SK-N-MC (cell line): ENCODE results near the gene PNMT.

ENCODE experiments used
- EZH2 ChIP-seq: fragments of 200-600 bp; sonication (generic); IDR thresholded peaks from one replicate; pipeline ENCODE4 v1.6.1; 2017; ENCODE audit warnings: antibody characterized with exemption
- POLR2AphosphoS5 ChIP-seq: IDR thresholded peaks from 2 replicates; pipeline ENCODE4 v1.6.1; 2012; ENCODE audit warnings: mild to moderate bottlenecking, low read depth, low read length, borderline replicate concordance

- TF ChIP-seq EZH2 (no peak), POLR2AphosphoS5 (no peak)
These were observed 7.6 kb upstream of the PNMT start for GRCh38 chr17:39660397-39661385.
